Measurements from ENCODE around the gene DHX30. TPM values are rescaled to one million over a fixed set of nuclear protein-coding genes. Genes with fewer than 3 reads are reported as not detected.
A peak's percentile ranks its signal among the peaks of the same experiment; 100 is the strongest.

The DHX30 gene
- polyA plus RNA-seq, 1 donor (not counting 4 experiments of a cell fraction or from before 2014, with no cell fraction given): 28.3 TPM

DNA sequence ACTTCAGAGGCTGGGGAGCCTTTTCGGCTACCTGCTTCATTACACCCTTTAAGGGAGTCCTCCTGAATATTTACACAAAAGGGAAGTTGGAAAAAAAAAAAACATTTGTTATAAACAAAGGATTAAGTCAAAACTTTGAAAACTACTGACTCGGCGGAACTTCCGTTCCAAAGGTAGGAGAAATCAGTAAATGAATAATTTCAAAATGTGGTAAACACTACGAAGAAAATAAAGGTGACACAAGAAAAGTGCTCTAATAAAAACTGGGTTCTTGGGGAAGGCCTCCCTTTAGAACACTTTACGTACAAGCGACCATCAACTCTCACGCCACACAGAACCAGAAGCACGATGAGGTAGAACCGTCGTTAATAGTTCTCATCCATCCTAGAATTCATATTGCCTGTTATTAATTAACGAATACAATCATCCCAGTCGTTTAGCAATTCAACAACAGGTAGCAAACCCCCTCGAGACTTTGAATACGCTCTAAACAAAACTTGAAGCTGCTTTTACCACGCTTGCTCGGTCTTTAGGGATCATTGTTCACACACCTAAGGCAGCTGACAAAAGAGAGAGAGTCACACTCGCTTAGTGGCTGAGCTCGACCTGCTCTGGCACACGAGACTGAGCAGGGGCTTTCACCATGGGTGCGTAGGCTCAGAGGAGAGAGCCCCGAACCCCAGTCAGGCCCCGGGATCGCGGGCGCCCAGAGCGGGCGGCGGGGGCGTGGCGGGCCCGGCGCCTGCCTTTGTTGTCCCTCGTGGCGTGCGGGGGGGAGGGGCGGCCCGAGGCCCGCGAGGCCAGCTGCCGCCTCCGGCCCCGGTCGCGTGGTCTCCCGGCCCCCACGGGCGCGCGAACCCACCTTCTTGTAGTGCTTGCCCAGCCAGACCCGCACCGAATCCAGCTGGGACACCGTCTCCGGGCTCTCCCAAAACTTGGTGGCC, 21.9 kb upstream of the DHX30 start:
- Histone ChIP-seq H3K4me2 (ENCODE audit: control insufficient read depth, extremely low read depth, insufficient read depth, low read depth, low read length) (peak overlapping the region; percentile 85), H3K27me3 (ENCODE audit: control insufficient read depth, extremely low read depth, insufficient read depth, low read length) (no peaks in the 10 kb centered on the region), H3K79me2 (ENCODE audit: control insufficient read depth, insufficient read depth, low read length) (peaks cover 52% of the 10 kb centered on the region), H4K20me1 (ENCODE audit: control insufficient read depth, extremely low read depth, insufficient read depth, low read length) (no peaks in the 10 kb centered on the region), H3K36me3 (ENCODE audit: control insufficient read depth in 2 of 2, extremely low read depth in 1 of 2, insufficient read depth in 2 of 2, low read length in 2 of 2) (peaks cover 0 to 5% of the 10 kb centered on the region in 2 experiments), H3K4me3 (ENCODE audit: control insufficient read depth in 2 of 3, extremely low read depth in 1 of 3, insufficient read depth in 2 of 3, low read depth in 1 of 3, low read length in 3 of 3) (peak overlapping the region; percentile 57 to 99 (median 93)), H3K9ac (ENCODE audit: control insufficient read depth, extremely low read depth, insufficient read depth, low read length) (peak overlapping the region; percentile 96), H3K4me1 (ENCODE audit: control insufficient read depth, extremely low read depth, insufficient read depth, low read length) (peaks cover 19% of the 10 kb centered on the region), H2AFZ (ENCODE audit: control insufficient read depth, low read length) (peak overlapping the region; percentile 41), H3K9me3 (ENCODE audit: control insufficient read depth, low read depth, low read length) (no peaks in the 10 kb centered on the region), H3K9me1 (ENCODE audit: control insufficient read depth, extremely low read depth, insufficient read depth, low read length) (no peaks in the 10 kb centered on the region), H3K27ac (ENCODE audit: control insufficient read depth, insufficient read depth, low read length) (peak overlapping the region; percentile 94)
- FAIRE-seq: no peak
- no peak for DNase-seq (ENCODE audit: low read depth, low spot score)
- TF ChIP-seq EZH2 (IDR thresholded peaks at IDR 0.05; ENCODE audit: low read length): no peak
- dilution Hi-C loops (cut with MboI; ENCODE audit: extremely low pct_ligation_motif_present, low sequenced_read_pairs): no loop called here

DNA sequence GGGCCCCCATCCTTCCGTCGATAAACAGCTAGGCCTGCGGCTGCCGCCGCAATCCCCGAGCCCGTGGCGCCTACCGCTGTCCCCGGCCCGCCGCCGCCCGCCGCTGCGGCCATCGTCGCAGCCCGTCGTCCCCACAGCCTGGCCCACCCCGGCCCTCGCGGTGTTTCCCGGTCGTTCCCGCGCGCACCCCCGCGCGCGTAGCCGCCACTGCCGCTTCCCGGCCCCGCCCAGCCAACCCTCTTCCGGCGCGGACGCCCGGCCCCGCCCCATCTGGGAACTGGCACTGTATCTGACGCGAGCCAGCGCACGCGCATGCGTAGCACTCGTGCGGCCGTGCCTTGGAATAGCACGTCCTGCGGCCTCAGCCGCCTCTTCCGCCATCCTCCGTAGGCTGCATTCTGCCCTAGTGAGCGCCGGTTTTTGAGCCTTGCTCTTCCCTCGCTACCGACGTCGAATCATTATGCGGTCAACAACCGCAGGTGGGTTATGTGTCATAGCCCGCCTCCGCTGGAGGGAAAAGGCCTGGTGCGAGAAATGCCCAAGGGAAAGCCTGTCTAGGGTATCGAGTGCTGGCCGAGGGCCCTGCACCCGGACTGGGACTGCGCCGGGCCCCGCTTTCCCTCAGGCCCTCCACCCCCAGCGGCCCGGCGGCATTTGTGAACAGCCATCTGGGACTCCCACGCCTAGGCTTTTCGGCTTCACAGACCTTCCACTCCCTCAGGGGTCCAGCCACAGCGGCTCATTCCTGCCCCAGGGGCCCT, 21.1 kb upstream of the DHX30 start, which contains the start of gene SMARCC1:
SMARCC1 (minus strand) TSS at position 209 of the 761 bp plus-strand sequence; CDS start at position 113, 96 bp downstream.
- FAIRE-seq: no peak
- Histone ChIP-seq H3K4me1 (ENCODE audit: control insufficient read depth, extremely low read depth, insufficient read depth, low read length) (peaks cover 19% of the 10 kb centered on the region), H3K9me1 (ENCODE audit: control insufficient read depth, extremely low read depth, insufficient read depth, low read length) (no peaks in the 10 kb centered on the region), H3K9me3 (ENCODE audit: control insufficient read depth, low read depth, low read length) (no peaks in the 10 kb centered on the region), H3K27me3 (ENCODE audit: control insufficient read depth, extremely low read depth, insufficient read depth, low read length) (no peaks in the 10 kb centered on the region), H3K27ac (ENCODE audit: control insufficient read depth, insufficient read depth, low read length) (peak within 1 kb of the TSS; percentile 94), H3K4me2 (ENCODE audit: control insufficient read depth, extremely low read depth, insufficient read depth, low read depth, low read length) (peak within 1 kb of the TSS; percentile 94), H3K4me3 (ENCODE audit: control insufficient read depth in 2 of 3, extremely low read depth in 1 of 3, insufficient read depth in 2 of 3, low read depth in 1 of 3, low read length in 3 of 3) (peak within 1 kb of the TSS; percentile 57 to 99 (median 93)), H2AFZ (ENCODE audit: control insufficient read depth, low read length) (peak within 1 kb of the TSS; percentile 82), H3K36me3 (ENCODE audit: control insufficient read depth in 2 of 2, extremely low read depth in 1 of 2, insufficient read depth in 2 of 2, low read length in 2 of 2) (peaks cover 0 to 5% of the 10 kb centered on the region in 2 experiments), H3K79me2 (ENCODE audit: control insufficient read depth, insufficient read depth, low read length) (peaks cover 44% of the 10 kb centered on the region), H4K20me1 (ENCODE audit: control insufficient read depth, extremely low read depth, insufficient read depth, low read length) (no peaks in the 10 kb centered on the region), H3K9ac (ENCODE audit: control insufficient read depth, extremely low read depth, insufficient read depth, low read length) (peak within 1 kb of the TSS; percentile 96)
- TF ChIP-seq, protein P1, sequence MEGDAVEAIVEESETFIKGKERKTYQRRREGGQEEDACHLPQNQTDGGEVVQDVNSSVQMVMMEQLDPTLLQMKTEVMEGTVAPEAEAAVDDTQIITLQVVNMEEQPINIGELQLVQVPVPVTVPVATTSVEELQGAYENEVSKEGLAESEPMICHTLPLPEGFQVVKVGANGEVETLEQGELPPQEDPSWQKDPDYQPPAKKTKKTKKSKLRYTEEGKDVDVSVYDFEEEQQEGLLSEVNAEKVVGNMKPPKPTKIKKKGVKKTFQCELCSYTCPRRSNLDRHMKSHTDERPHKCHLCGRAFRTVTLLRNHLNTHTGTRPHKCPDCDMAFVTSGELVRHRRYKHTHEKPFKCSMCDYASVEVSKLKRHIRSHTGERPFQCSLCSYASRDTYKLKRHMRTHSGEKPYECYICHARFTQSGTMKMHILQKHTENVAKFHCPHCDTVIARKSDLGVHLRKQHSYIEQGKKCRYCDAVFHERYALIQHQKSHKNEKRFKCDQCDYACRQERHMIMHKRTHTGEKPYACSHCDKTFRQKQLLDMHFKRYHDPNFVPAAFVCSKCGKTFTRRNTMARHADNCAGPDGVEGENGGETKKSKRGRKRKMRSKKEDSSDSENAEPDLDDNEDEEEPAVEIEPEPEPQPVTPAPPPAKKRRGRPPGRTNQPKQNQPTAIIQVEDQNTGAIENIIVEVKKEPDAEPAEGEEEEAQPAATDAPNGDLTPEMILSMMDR (optimal IDR thresholded peaks at IDR 0.05 in 1 of 3, IDR thresholded peaks at IDR 0.05 in 1 of 3, conservative IDR thresholded peaks at IDR 0.05 in 1 of 3; ENCODE audit: extremely low read depth in 1 of 3, insufficient read depth in 2 of 3, low read length in 3 of 3): peak in 1 of 3 experiments; percentile 12
- no peak for TF ChIP-seq EZH2 (IDR thresholded peaks at IDR 0.05; ENCODE audit: low read length)
- dilution Hi-C loops (cut with MboI; ENCODE audit: extremely low pct_ligation_motif_present, low sequenced_read_pairs): no loop called here
- peak; percentile 89 for DNase-seq (ENCODE audit: low read depth, low spot score)
